ENCODE results near the gene VPS41.

The VPS41 gene

GRCh38 chr7:38744746-38745145 is 164.2 kb downstream of the VPS41 start:
- in situ Hi-C loops (cut with MboI; ENCODE audit: low sequenced_read_pairs) = no loop called here

DNA sequence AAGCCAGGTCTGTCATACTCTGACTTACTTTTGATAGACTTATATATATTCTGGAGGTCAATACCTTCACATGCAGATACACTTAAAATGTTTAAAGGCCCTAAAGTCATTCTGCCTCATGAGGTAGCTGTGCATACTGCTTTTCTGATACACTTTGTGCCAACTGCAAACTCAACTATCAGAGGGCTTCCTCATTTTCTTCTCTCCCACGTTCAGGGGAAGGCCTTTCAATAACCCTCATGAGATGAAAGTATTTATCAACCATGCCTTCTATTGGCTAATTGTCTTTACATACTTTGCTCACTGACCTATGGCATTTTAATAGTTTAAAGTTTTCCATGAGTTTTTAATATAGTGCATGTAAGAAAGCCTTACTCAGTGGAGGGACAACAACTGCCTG is 165.1 kb downstream of the VPS41 start:
- in situ Hi-C loops (cut with MboI; ENCODE audit: low sequenced_read_pairs) = no loop called here

- in situ Hi-C loops (cut with MboI; ENCODE audit: low sequenced_read_pairs) = no loop called here
Observed at GRCh38 chr7:38740041-38740440, 168.9 kb downstream of the VPS41 start.

- in situ Hi-C loops (cut with MboI; ENCODE audit: low sequenced_read_pairs) = no loop called here
Observed at GRCh38 chr7:38736138-38736537, 172.9 kb downstream of the VPS41 start.

DNA sequence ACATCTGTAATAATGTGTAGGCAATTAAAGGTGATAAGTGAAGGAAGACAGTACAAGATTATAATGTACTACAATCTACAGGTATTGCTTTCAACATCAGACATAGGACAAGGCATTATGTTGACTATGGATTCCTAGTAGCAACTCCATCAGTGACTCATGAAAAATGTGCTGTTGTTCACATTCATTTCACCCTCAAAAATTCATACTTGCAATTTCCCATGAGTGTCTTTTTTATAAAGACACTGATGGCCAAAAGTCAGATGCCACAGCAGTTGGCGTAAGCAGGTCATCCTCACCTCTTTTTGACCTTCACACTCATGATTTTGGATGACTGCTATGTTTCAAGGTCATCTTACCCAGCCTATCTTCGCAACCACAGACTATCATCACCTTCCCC is 177.8 kb downstream of the VPS41 start:
- in situ Hi-C loops (cut with MboI; ENCODE audit: low sequenced_read_pairs) = no loop called here

GRCh38 chr7:38728145-38728544 is 180.8 kb downstream of the VPS41 start:
- in situ Hi-C loops (cut with MboI; ENCODE audit: low sequenced_read_pairs) = no loop called here

- in situ Hi-C loops (cut with MboI; ENCODE audit: low sequenced_read_pairs) = no loop called here
Observed at GRCh38 chr7:38727184-38727940, 181.6 kb downstream of the VPS41 start.

GRCh38 chr7:38723327-38723726 is 185.7 kb downstream of the VPS41 start:
- in situ Hi-C loops (cut with MboI; ENCODE audit: low sequenced_read_pairs) = no loop called here

GRCh38 chr7:38716397-38716796 is 192.6 kb downstream of the VPS41 start:
- in situ Hi-C loops (cut with MboI; ENCODE audit: low sequenced_read_pairs) = no loop called here

- in situ Hi-C loops (cut with MboI; ENCODE audit: low sequenced_read_pairs) = no loop called here
Observed at GRCh38 chr7:38709123-38709522, 199.9 kb downstream of the VPS41 start.

DNA sequence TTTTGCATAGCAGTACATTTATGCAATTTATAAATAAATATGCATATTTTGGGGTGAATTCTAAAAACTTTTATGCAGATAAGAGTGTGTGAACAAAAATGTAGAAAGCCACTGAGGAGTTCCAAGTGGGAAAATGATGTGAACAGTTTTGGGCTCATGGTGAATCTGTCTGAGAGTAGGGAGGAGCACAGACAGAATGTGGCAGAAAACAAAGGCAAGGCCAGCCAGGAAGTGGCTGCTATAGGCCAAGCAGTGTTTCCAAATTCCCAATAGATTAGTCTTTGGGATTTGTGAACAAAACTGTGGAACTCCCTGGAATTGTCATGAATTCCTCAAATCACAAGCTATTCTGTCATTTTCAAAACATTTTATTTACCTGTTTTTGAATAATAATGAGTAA is 204.2 kb downstream of the VPS41 start:
- in situ Hi-C loops (cut with MboI; ENCODE audit: low sequenced_read_pairs) = no loop called here

- in situ Hi-C loops (cut with MboI; ENCODE audit: low sequenced_read_pairs) = no loop called here
Observed at GRCh38 chr7:38704041-38704547, 204.9 kb downstream of the VPS41 start.

DNA sequence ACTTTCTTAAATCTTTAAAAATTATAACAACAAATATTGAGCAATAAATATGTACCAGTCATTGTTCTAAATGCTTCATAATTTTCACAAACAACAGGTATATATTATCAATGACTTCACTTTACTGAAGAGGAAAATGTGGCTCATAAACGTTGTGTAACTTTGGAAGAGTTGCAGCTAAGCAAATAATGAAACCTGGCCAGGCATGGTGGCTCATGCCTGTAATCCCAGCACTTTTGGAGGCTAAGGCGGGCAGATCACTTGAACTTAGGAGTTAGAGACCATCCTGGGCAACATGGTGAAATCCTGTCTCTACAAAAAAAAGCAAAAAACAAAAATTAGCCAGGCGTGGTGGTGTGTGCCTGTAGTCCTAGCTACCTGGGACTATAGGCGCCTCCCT is 205.9 kb downstream of the VPS41 start:
- in situ Hi-C loops (cut with MboI; ENCODE audit: low sequenced_read_pairs) = no loop called here

DNA sequence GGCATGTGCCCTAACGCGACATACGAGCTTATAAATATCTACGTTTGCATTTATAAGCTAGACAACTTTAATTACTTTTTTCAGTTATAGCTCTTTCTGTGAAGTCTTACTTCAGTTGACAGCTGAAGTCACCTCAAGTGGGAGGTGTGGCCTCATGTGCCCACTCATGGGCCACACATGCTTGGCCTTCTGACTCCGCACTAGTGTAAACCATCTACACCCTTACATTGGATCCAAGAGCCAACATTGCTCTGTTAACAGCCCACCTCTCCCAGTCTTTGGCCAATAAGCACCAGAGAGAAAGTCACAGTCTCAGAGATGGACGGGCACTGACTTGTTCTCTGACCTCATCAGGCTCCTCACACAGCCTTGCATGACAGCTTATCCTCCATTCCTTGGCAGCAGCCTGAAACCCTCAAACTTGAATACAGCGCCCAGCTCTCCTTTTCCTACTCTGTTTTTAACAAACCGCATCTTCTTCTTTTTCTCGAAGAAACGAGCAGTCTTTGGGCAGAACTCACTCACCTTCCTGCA is 206.9 kb downstream of the VPS41 start:
- in situ Hi-C loops (cut with MboI; ENCODE audit: low sequenced_read_pairs) = no loop called here

GRCh38 chr7:38700116-38700515 is 208.9 kb downstream of the VPS41 start:
- in situ Hi-C loops (cut with MboI; ENCODE audit: low sequenced_read_pairs) = no loop called here

- in situ Hi-C loops (cut with MboI; ENCODE audit: low sequenced_read_pairs) = no loop called here
Observed at GRCh38 chr7:38699471-38699870, 209.5 kb downstream of the VPS41 start.

- in situ Hi-C loops (cut with MboI; ENCODE audit: low sequenced_read_pairs) = no loop called here
Observed at GRCh38 chr7:38694326-38694725, 214.7 kb downstream of the VPS41 start.

GRCh38 chr7:38686888-38687287 is 222.1 kb downstream of the VPS41 start:
- in situ Hi-C loops (cut with MboI; ENCODE audit: low sequenced_read_pairs) = no loop called here

GRCh38 chr7:38685851-38686250 is 223.1 kb downstream of the VPS41 start:
- in situ Hi-C loops (cut with MboI; ENCODE audit: low sequenced_read_pairs) = no loop called here

GRCh38 chr7:38682606-38683005 is 226.4 kb downstream of the VPS41 start:
- in situ Hi-C loops (cut with MboI; ENCODE audit: low sequenced_read_pairs) = no loop called here

DNA sequence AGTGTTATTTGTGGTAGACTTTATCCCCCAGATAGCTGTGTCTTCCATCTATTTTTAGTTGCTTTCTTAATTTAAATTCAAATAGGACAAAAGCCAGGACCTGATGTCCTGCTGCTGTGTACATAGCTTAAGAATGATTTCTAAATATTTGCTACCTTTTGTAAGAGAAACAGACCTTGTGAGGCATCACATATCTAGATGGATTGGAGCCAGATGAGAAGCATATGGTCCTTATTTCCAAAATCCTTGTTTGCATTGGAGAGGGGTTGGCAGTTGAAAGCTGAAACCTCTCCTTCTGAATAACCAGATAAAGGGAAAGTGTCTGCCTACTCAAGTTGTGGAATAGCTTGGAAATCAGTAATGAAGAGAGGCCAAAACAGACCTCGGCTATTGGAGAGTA is 227.1 kb downstream of the VPS41 start:
- in situ Hi-C loops (cut with MboI; ENCODE audit: low sequenced_read_pairs) = no loop called here

- in situ Hi-C loops (cut with MboI; ENCODE audit: low sequenced_read_pairs) = no loop called here
Observed at GRCh38 chr7:38679419-38679818, 229.6 kb downstream of the VPS41 start.

DNA sequence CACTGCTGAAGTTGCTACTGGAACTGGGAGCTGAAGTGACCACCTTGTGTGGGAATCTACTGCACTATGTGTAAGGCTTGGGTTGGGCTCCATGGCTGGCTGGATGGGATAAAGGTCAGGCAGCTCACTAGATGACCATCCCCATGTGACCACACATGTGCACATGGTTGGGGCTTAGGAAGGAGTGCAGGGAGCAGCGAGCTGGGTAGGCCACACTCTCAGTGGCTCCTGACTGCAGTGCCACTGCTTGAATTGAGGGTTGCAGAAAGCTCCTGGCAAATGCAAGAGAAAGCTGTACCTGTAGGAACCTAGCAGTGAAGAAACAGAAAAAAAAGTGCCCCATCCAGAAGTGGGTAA is 230.3 kb downstream of the VPS41 start:
- in situ Hi-C loops (cut with MboI; ENCODE audit: low sequenced_read_pairs) = no loop called here

Data from hTERT RPE-1 (cell line).